ENCODE measurements around the gene SLC7A7. TPM values are rescaled to one million over a fixed set of nuclear protein-coding genes. Genes with fewer than 3 reads are reported as not detected.

The SLC7A7 gene
- total and polyA plus RNA-seq, 2 experiments from 2014 or later, result 3.6 to 4.1 TPM

DNA sequence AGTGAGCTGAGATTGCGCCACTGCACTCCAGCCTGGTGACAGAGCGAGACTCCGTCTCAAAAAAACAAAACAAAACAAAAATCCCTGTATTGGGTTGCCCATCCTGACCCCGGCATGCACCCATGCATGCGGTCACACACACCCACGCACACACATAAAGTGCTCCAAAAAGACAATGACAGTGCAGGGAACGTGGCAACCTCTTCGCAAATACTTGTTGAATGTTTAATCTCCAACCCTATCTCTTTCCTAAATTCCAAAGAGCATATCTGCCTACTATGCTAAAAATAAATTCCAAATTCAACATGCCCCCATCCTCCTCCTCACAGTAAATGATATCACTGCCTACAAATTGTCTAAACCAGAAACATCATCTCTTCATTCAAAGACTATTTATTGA lies 13.5 kb downstream of the SLC7A7 start:
- no peak overlapping the region for H3K27ac Mint-ChIP-seq
- no peak for ATAC-seq
- Histone ChIP-seq H3K36me3 (ENCODE audit: insufficient read depth) (no peaks in the 10 kb centered on the region), H3K27me3 (ENCODE audit: insufficient read depth) (no peaks in the 10 kb centered on the region), H3K4me1 (ENCODE audit: insufficient read depth) (peaks cover 10% of the 10 kb centered on the region), H3K79me2 (replicated peaks; ENCODE audit: insufficient read depth) (no peaks in the 10 kb centered on the region), H3K27ac (ENCODE audit: low read depth) (no peak overlapping the region), H4K20me1 (replicated peaks; ENCODE audit: insufficient read depth) (no peaks in the 10 kb centered on the region), H3F3A (replicated peaks; ENCODE audit: low read depth) (no peaks in the 10 kb centered on the region; the same call in 1 of the 2 replicates), H3K4me3 (no peak overlapping the region), H2AFZ (no peak overlapping the region), H3K4me2 (no peak overlapping the region), H3K9me2 (ENCODE audit: insufficient read depth) (peaks cover 5% of the 10 kb centered on the region; the same call in 1 of the 2 replicates)
- H3K27me3 Mint-ChIP-seq (ENCODE audit: insufficient read depth, low read depth, poor library complexity), result peaks cover 10% of the 10 kb centered on the region
- H3K4me1 Mint-ChIP-seq, result peaks cover 11% of the 10 kb centered on the region
- H3K4me3 Mint-ChIP-seq, result no peak overlapping the region
- no peaks in the 10 kb centered on the region for H3K9me3 Mint-ChIP-seq
- TF ChIP-seq JUNB (IDR thresholded peaks at IDR 0.05; ENCODE audit: unreplicated experiment) (no peak), STAT1 (IDR thresholded peaks at IDR 0.05; ENCODE audit: unreplicated experiment) (no peak), EZH2phosphoT487 (IDR thresholded peaks at IDR 0.05; ENCODE audit: unreplicated experiment) (no peak), POLR2AphosphoS5 (IDR thresholded peaks at IDR 0.05; ENCODE audit: low read depth) (no peak)
- TF ChIP-seq, protein P1, sequence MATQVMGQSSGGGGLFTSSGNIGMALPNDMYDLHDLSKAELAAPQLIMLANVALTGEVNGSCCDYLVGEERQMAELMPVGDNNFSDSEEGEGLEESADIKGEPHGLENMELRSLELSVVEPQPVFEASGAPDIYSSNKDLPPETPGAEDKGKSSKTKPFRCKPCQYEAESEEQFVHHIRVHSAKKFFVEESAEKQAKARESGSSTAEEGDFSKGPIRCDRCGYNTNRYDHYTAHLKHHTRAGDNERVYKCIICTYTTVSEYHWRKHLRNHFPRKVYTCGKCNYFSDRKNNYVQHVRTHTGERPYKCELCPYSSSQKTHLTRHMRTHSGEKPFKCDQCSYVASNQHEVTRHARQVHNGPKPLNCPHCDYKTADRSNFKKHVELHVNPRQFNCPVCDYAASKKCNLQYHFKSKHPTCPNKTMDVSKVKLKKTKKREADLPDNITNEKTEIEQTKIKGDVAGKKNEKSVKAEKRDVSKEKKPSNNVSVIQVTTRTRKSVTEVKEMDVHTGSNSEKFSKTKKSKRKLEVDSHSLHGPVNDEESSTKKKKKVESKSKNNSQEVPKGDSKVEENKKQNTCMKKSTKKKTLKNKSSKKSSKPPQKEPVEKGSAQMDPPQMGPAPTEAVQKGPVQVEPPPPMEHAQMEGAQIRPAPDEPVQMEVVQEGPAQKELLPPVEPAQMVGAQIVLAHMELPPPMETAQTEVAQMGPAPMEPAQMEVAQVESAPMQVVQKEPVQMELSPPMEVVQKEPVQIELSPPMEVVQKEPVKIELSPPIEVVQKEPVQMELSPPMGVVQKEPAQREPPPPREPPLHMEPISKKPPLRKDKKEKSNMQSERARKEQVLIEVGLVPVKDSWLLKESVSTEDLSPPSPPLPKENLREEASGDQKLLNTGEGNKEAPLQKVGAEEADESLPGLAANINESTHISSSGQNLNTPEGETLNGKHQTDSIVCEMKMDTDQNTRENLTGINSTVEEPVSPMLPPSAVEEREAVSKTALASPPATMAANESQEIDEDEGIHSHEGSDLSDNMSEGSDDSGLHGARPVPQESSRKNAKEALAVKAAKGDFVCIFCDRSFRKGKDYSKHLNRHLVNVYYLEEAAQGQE (IDR thresholded peaks at IDR 0.05; ENCODE audit: unreplicated experiment), result no peak
- DNase-seq (ENCODE audit: low spot score), result no peak
- H3K36me3 Mint-ChIP-seq (ENCODE audit: low read depth), result no peaks in the 10 kb centered on the region

DNA sequence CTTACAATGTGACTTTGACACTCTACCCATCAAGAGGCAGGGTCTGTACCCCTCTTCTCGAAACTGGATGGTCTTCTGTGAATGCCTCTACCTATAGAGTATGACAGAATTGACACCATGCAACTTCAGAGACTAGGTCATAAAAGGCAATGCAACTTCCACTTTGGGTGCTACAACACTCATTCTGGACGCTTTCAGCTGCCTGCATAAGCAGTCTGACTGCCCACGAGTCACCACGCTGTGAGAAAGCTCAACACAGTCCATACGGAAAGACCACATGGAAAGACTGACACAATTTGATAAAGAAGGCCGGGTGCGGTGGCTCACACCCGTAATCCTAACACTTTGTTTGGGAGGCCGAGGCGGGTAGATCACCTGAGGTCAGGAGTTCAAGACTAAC lies 14.9 kb downstream of the SLC7A7 start:
- H3K79me2 ChIP-seq (replicated peaks; ENCODE audit: insufficient read depth), result no peaks in the 10 kb centered on the region
- TF ChIP-seq, protein P2, sequence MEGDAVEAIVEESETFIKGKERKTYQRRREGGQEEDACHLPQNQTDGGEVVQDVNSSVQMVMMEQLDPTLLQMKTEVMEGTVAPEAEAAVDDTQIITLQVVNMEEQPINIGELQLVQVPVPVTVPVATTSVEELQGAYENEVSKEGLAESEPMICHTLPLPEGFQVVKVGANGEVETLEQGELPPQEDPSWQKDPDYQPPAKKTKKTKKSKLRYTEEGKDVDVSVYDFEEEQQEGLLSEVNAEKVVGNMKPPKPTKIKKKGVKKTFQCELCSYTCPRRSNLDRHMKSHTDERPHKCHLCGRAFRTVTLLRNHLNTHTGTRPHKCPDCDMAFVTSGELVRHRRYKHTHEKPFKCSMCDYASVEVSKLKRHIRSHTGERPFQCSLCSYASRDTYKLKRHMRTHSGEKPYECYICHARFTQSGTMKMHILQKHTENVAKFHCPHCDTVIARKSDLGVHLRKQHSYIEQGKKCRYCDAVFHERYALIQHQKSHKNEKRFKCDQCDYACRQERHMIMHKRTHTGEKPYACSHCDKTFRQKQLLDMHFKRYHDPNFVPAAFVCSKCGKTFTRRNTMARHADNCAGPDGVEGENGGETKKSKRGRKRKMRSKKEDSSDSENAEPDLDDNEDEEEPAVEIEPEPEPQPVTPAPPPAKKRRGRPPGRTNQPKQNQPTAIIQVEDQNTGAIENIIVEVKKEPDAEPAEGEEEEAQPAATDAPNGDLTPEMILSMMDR (conservative IDR thresholded peaks at IDR 0.05; ENCODE audit: low read depth in 2 of 2), result no peak
- TF ChIP-seq ZNF331 (CRISPR knock-in tag; IDR thresholded peaks at IDR 0.05; ENCODE audit: low read depth), result no peak
- TF ChIP-seq ZNF114 (CRISPR knock-in tag; IDR thresholded peaks at IDR 0.05), result no peak
- TF ChIP-seq NANOG (IDR thresholded peaks at IDR 0.05; ENCODE audit: borderline replicate concordance), result no peak
- no peak for TF ChIP-seq EZH2phosphoT487 (IDR thresholded peaks at IDR 0.05; ENCODE audit: unreplicated experiment)
- no peak for TF ChIP-seq EZH2 (IDR thresholded peaks at IDR 0.05; ENCODE audit: low read depth, unreplicated experiment)
- TF ChIP-seq JUNB (IDR thresholded peaks at IDR 0.05; ENCODE audit: unreplicated experiment), result no peak
- no peak for TF ChIP-seq STAT1 (IDR thresholded peaks at IDR 0.05; ENCODE audit: unreplicated experiment)
- TF ChIP-seq, protein P3, sequence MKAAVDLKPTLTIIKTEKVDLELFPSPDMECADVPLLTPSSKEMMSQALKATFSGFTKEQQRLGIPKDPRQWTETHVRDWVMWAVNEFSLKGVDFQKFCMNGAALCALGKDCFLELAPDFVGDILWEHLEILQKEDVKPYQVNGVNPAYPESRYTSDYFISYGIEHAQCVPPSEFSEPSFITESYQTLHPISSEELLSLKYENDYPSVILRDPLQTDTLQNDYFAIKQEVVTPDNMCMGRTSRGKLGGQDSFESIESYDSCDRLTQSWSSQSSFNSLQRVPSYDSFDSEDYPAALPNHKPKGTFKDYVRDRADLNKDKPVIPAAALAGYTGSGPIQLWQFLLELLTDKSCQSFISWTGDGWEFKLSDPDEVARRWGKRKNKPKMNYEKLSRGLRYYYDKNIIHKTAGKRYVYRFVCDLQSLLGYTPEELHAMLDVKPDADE (IDR thresholded peaks at IDR 0.05), result no peak
- H3K4me3 Mint-ChIP-seq, result no peak overlapping the region
- no peak overlapping the region for H3K4me2 ChIP-seq
- H3K36me3 ChIP-seq (ENCODE audit: insufficient read depth), result no peaks in the 10 kb centered on the region
- DNase-seq (ENCODE audit: low spot score) (no peak), ATAC-seq (no peak)
- peaks cover 10% of the 10 kb centered on the region; the same call in 1 of the 2 replicates for H3K9me2 ChIP-seq (ENCODE audit: insufficient read depth)
- H3K4me3 ChIP-seq, result no peak overlapping the region
- peaks cover 6% of the 10 kb centered on the region; the same call in 2 of the 3 replicates for H3K9me3 Mint-ChIP-seq
- H3K27me3 ChIP-seq (ENCODE audit: insufficient read depth), result no peaks in the 10 kb centered on the region
- no peaks in the 10 kb centered on the region for H4K20me1 ChIP-seq (replicated peaks; ENCODE audit: insufficient read depth)
- H3K36me3 Mint-ChIP-seq (ENCODE audit: low read depth), result peaks cover 4% of the 10 kb centered on the region
- H3K27ac ChIP-seq (ENCODE audit: low read depth), result no peak overlapping the region
- peaks cover 17% of the 10 kb centered on the region for H3K4me1 ChIP-seq (ENCODE audit: insufficient read depth)
- peaks cover 18% of the 10 kb centered on the region for H3K4me1 Mint-ChIP-seq
- H3F3A ChIP-seq (replicated peaks; ENCODE audit: low read depth), result no peaks in the 10 kb centered on the region; the same call in 1 of the 2 replicates
- H3K27me3 Mint-ChIP-seq (ENCODE audit: insufficient read depth, low read depth, poor library complexity), result peaks cover 12% of the 10 kb centered on the region
- H3K27ac Mint-ChIP-seq, result no peak overlapping the region
- H2AFZ ChIP-seq, result no peak overlapping the region
